GM19438 (cell line): ENCODE data around the gene SKP1.

Experiments used
- ATAC-seq: cut with Tn5 transposase; IDR thresholded peaks from one replicate; pipeline ENCODE4 v1.9.1; 2021; ENCODE audit warnings: low read depth; ENCODE audit not compliant: unreplicated experiment

The SKP1 gene

DNA sequence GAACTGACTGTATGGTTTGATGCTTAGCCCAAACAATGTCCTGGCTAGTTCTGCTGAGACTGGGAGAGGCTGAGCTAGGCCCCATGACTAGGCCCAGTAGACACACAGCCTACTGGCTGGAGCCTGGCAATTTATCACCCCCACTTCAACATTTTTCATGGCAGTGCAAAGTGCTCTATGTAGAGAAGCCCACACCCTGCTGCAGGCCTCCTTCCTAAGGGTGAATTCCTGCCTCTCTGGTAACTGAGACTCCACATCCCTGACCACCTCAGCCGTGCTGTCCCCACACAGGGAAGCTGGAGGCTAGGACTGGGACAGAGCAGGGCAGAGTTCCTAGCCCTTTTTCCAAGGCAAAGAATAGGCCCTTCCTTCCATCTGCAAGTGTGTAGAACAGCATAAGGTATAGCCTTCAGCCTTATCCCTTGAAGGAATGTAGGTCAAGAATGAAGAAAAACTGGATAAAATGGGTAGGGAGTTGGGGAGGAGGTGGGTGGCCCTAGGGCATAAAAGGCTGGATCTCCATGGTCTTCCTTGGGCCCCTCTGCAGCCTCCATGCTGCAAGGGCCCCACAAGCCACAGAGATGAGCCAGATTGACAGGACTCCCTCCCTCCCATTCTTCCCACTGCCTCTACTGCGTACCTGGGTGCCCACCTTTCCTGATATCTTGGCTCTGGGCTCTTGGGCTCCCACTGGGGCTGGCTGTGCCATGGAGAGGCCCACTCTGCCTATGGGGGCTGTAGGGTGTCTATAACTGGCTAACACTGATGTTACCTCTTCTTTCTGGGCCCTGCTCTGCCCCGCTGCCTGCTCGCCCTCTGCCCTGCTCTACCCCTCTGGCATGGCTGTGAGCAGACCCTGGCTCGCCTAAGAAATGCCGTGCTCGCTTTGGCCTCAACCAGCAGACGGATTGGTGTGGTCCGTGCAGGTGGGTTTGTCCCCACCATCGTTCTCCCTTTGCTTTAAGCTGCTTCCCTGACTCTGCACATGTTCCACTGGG is 32.5 kb downstream of the SKP1 start:
- no peak for ATAC-seq

- no peak for ATAC-seq
Measured at GRCh38 chr5:134143431-134143830, 33.3 kb downstream of the SKP1 start.

GRCh38 chr5:134142806-134143205 is 33.9 kb downstream of the SKP1 start:
- ATAC-seq: no peak

GRCh38 chr5:134142052-134142451 is 34.7 kb downstream of the SKP1 start:
- ATAC-seq: no peak

- no peak for ATAC-seq
Measured at GRCh38 chr5:134141331-134142050, 35.3 kb downstream of the SKP1 start.

- ATAC-seq: peak; percentile 55
Measured at GRCh38 chr5:134140530-134141201, 36.1 kb downstream of the SKP1 start.

DNA sequence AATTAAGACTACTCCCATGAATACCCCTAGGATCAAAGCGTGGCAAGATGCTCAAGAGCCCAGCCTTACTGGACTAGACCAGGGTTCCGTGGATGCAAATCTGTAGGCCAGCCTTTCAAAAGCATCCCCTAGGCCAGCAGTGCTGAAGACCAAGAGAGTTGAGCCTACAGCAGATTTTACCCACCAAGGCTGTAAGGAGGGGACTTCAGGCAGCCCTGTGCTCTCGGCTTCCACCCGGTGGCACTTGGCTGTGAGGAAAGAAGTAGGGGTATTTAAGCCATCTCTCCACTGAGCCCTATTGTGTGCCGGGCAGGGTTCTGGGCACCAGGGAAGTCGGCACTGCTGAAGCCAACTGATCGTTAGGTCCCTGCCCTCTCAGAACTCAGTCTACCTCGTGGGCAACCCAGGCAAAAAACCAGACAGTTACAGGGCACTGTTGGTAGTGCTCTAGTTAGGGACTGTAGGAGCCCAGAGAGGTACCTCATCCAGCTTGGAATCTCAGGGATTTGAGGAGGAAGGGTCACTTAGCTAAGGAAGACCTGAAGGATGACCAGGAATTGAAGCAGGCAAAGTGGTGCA is 36.8 kb downstream of the SKP1 start:
- no peak for ATAC-seq

DNA sequence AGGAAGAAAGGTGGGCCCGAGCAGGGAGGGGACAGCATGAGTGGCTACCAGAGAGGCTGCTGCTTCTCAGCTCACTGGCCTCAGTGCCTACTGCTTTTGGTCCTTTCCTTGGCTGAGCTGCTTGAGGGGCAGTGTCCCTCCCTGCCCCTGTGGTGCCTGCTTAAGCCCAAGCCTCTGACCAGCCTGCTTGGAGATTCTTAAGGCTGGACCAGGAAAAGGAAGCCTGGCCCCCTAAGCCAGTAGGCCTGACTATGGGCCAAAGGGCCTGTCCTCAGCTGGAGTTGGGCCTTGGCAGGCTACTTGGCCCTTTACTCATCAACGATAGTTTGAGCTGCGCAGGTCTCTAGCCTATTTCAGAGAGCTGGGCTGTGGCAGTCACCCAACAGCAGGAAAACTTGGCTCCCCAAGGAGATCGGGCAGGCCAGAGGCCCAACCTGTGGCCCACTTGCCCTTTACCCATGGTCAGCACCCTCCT is 37.3 kb downstream of the SKP1 start:
- ATAC-seq: no peak

DNA sequence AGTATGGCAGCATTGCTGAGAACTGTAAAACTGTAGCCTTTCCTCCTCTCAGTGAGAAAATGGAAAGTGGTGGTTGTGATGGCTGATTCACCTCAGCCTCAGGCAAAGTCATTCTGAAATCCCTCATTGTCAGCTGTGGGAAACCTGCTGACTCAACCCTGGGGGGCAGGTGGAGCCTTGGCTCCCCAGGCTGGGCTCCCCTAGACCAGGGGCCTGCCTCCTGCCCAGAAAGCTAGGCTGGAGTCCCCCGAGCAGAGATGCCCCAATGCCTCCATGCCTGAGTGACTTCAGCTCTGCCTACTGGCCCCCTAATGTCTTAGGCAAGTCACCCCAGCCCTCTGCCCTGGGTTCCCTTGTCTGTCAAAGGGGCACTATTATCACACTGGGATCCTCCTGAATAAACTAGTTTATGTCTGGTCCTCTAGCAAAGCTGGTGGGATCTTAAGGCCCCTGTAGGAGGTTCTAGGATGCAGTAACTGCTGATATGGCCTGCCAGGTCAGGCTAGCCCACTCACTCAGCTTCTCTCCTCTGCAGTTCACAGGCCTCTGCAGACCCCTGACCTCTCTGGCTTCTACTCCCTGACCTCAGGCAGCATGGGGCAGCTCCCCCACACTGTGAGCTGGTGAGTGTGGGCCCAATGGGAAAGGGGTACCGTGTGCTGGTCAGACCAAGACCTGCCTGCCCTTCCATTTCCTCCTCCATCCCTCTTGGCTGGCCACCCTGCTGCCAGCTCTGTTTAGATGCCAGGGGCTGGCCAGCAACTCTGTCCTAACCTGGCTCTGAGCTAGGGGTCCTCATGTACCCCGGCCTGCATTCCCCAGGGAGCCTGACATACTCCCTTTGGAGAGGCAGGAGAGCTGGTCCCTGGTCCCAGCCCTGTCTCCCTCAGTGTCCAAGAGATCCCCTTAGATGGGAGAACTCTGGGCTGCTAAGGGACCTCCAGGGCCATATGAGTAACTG is 38.1 kb downstream of the SKP1 start:
- ATAC-seq: peak; percentile 62

GRCh38 chr5:134136771-134137170 is 40.0 kb downstream of the SKP1 start:
- ATAC-seq: no peak

DNA sequence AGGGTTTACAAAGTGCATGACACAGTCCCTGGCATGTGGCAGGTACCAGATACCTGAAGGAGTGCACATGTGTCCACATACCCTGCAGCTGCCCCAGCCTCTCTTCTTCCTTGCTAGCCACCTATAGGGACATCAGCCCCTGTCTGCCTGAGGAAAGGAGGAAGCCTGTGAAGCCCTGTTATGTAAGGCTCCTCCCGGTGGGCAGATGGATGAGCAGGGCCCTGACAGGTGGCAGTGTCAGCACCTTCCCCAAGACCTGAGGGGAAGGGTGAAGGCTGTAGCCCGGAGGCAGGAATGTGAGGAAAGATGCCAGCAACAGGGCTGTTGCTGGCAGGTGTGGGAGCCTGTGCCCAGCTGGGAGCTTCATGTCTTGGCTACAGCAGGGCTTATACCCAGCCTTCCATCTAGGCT is 40.5 kb downstream of the SKP1 start:
- ATAC-seq: no peak

DNA sequence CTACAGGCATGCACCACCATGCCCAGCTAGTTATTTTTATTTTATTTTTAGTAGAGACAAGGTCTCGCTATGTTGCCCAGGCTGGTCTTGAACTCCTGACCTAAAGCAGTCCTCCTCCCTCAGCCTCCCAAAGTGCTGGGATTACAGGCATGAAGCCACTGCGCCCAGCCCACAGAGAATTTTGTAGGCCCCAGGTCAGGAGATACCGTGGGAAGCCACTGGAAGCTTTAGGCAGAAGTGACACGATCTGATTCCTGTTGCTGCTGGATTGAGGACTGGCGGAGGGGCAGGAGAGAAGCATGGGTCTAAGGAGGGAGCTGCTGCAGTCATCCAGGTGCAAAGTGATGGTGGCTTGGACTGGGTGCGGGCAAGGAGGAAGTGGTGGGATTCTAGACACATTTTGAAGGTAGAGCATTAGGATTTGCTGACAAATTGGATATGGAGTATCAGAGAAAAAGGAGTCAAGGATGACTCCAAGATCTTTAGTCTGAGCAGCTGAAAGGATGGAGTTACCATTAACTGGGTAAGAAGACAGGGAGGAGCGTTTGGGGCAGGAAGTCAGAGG is 41.6 kb downstream of the SKP1 start:
- ATAC-seq: no peak

- no peak for ATAC-seq
Measured at GRCh38 chr5:134133995-134134541, 42.7 kb downstream of the SKP1 start.

DNA sequence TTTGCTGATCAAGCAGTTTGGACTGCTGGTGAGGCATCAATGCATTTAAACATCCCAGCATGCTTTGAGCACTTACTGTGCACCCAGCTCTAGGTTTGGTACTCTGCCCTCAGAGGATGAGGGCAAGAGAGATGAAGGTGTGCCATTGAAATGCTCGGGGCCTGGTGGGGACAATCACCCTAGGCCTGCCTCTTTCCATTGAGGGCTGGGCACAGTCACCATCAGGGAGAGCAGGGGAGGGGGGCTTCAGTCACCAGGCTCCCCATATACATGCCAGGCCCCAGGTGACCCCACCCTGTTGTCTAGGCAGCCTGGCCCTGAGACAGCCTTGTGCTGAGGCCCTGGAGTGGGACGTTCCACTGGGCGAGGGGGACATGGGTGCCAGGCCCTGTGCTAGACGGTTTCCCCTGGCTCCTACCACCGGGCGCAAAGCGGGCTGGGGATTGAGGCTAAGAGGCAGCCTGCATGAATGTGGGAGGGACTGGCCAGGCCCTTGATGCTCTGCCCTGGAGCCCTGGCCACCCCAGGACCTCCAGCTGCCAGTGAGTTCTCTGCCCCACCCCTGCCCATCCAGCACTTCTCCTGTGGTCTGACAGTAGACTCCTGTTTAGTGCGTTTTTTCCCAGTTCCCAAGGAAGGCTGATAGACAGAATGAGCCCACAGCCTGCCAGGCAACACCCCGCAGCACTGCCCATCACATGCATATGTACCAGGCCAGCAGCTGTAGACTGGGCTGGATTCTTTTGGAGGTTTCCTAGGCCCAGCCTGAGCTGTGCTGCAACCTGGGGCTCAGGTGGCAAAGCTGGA is 43.4 kb downstream of the SKP1 start:
- ATAC-seq: no peak

- ATAC-seq: peak; percentile 71
Measured at GRCh38 chr5:134132372-134133187, 44.2 kb downstream of the SKP1 start.

- ATAC-seq: no peak
Measured at GRCh38 chr5:134131578-134132350, 45.0 kb downstream of the SKP1 start.
